HL-60/S4 treated with phorbol 12-myristate 13-acetate at 8.2 ng/mL for 4 days and 3 days (cell line): ENCODE measurements around the gene PSAP.

Experiments
- in situ Hi-C: fragments of 300-500 bp; cut with MboI; formaldehyde crosslinking; loops from 2 replicates; pipeline ENCODE4 v1.15.0; 2022; ENCODE audit warnings: low sequenced_read_pairs

Gene PSAP

GRCh38 chr10:71829896-71830295 lies 21.2 kb downstream of the PSAP start:
- in situ Hi-C loops, result no loop called here

DNA sequence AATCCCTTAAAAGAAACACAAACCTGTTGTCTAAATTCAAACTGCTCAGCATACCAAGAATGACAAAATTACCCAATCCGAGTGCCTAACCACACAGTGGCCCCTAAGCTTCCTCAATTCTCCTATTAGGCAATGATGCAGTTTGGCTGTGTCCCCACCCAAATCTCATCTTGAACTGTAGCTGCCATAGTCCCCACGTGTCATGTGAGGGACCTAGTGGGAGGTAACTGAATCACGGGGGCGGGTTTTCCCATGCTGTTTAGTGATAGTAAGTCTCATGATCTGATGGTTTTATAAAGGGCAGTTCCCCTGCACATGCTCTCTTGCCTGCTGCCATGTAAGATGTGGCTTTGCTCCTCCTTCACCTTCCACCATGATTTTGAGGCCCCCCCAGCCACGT lies 21.9 kb downstream of the PSAP start:
- in situ Hi-C loops, result no loop called here

DNA sequence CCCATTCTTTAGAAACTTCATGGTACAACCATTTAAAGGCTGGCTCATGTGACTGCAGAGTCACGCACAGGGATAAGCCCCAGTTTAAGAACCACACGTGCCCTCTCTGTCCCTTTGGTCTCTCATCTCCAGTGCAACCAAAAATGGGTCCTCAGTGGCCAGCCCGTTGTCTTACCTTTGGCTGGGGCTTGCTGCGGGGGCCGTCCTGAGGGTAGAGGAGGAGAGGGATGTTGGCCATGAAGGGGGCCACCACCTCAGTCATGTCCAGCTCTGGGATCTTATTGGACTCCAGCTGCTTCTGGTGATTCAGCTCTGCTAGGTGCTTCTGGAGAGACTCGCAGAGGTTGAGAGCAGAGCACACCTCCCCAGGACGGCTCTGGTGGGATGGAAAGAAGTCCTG lies 22.3 kb downstream of the PSAP start:
- in situ Hi-C loops, result no loop called here

GRCh38 chr10:71827852-71828251 lies 23.2 kb downstream of the PSAP start:
- in situ Hi-C loops, result no loop called here

DNA sequence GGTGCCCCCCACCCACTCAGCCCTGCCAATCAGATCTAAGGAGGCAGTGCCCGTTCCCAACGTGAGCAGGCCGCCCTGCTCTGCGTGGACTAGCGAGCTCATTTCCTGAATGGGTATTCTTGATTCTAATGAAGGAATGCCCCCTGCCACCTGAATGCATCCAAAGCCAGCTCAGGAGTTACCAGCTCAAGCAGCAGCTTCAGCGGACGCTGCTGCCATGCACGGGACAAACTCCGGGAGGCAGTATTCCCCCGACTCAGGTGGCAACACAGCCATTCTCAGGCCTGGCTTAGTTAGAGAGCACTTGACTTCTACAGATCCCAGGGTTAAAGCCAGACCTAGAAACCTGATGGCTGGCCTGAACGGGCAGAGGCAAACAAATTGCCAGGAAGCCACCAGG lies 25.8 kb downstream of the PSAP start:
- in situ Hi-C loops, result no loop called here

DNA sequence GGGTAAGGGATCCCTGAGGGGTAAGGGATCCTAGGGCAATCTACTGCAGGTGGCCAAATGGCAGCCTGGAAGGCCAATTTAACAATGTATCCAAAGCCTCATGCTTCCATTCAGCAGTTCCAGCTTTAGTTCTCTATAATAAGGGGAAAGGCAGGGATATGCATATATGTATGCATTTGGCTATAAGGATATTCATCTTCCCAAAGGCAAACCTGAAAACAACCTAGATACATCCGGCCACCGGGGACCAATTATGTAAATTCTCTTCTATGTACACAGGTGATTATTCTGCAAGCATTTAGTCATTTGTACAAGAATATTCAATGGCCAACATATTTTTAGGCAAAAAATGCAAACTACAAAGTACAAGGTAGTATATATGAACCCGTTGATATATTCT lies 26.7 kb downstream of the PSAP start:
- in situ Hi-C loops, result no loop called here

- in situ Hi-C loops, result no loop called here
Observed at GRCh38 chr10:71823356-71823755, 27.7 kb downstream of the PSAP start.

- in situ Hi-C loops, result no loop called here
Observed at GRCh38 chr10:71821909-71822763, 28.9 kb downstream of the PSAP start.

- in situ Hi-C loops, result no loop called here
Observed at GRCh38 chr10:71820966-71821365, 30.1 kb downstream of the PSAP start.

- in situ Hi-C loops, result no loop called here
Observed at GRCh38 chr10:71819985-71820384, 31.1 kb downstream of the PSAP start.

DNA sequence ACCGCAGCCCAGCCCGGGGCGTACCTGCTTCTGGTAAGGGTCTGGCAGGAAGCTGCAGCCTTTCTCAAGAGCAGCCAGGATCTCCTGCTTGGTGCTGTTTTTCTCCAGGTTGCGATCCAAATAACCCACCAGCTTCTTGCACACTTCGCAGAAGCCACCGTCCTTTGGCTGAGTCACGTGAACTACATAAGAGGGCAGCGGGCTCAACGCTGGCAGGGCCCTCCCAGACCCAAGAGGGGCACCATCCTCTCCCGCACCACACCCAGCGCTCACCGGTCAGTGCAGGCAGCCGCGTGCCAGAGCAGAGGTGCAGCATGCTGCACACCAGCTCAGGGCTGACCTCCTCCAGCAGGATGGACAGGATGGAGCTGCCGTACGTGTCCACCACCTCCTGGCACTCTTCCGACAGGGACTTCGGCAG lies 31.6 kb downstream of the PSAP start:
- in situ Hi-C loops, result no loop called here

GRCh38 chr10:71818674-71819260 lies 32.3 kb downstream of the PSAP start:
- in situ Hi-C loops, result no loop called here

- in situ Hi-C loops, result no loop called here
Observed at GRCh38 chr10:71817831-71818655, 33.0 kb downstream of the PSAP start.

DNA sequence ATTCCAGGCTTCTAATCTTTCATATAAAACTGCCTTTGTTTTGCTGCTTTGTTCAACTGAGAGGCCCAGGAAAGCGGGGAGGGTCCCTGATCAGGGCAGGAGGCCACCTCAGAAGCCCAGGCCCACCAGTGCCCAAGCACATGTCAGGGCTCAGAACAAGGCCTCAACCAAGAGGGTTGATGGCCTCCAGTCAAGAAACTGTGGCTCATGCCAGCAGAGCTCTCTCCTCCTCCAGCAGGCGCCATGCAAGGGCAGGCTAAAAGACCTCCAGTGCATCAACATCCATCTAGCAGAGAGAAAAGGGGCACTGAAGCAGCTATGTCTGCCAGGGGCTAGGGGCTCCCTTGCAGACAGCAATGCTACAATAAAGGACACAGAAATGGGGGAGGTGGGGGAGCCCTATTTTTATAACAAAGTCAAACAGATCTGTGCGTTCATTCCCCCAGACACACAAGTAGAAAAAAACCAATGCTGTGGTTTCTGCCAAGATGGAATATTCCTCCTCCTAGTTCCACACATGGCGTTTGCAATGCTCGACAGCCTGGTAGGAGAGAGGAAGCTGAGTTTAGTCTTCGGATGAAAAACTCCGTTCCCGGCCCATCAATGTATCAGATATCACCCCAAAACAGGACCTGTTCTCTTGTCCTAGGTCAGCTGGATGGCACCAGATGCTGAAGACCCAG lies 34.0 kb downstream of the PSAP start:
- in situ Hi-C loops, result no loop called here

DNA sequence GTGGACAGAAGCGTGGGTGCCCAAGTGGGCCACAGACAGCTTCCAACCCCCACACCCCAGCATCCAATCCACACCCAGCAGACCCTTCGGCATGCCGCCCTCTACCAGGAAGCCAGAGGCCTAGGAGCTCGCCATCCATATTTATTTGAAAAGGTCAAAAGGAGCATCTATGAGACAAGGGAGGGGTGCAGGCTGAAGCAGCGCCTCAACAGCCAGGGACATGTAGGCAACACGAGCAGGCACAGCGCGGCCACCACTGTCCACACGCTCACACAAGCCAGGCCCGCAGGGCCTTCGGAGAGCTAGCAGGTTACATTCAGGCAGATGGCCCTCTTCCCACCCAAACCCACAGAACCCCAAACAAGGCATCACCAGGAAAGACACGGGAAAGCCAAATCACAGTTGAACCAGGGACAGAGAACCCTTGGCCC lies 34.6 kb downstream of the PSAP start:
- in situ Hi-C loops, result no loop called here

DNA sequence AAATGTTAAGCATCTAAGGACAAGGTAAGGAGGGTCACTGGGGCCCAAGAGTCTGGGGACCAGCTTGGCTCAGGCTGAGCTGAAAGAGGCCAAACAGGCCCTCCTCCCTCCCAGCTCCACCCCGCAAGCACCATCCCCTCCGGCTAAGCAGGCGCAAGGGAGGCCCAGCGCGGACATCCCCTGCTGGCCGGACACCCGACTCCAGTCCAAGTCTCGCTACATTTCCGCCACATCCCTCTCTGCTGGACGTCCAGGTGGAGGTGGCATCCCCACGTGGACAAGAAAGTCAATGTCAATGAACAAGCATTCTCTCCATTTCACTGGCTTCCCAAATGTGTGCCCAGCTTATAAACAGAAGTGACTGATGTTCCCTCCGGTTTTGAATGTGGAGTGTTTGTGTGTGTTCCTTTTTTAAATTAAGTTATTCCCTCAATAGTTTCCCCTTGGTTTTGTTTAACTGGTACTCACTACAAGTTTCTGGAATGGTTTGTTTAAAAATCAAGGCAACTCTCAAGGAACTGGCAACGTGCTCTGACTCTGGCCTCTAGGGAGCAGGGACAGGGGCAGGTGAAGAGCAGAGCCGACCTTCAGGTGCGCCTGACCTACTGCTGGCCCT lies 35.4 kb downstream of the PSAP start:
- in situ Hi-C loops, result no loop called here

DNA sequence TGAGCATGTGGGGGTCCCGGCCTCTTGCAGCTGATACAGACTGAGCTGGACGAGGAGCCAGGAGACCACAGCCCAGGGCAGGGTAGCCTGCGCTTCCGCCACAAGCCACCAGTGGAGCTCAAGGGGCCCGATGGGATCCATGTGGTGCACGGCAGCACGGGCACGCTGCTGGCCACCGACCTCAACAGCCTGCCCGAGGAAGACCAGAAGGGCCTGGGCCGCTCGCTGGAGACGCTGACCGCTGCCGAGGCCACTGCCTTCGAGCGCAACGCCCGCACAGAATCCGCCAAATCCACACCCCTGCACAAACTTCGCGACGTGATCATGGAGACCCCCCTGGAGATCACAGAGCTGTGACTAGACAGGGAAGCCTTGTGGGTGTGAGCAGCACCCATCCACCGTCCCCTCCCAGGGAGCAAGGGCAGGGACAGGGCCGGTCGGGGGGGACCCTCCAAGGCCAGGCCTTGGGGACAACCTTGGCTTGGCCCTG lies 36.1 kb downstream of the PSAP start:
- in situ Hi-C loops, result no loop called here

DNA sequence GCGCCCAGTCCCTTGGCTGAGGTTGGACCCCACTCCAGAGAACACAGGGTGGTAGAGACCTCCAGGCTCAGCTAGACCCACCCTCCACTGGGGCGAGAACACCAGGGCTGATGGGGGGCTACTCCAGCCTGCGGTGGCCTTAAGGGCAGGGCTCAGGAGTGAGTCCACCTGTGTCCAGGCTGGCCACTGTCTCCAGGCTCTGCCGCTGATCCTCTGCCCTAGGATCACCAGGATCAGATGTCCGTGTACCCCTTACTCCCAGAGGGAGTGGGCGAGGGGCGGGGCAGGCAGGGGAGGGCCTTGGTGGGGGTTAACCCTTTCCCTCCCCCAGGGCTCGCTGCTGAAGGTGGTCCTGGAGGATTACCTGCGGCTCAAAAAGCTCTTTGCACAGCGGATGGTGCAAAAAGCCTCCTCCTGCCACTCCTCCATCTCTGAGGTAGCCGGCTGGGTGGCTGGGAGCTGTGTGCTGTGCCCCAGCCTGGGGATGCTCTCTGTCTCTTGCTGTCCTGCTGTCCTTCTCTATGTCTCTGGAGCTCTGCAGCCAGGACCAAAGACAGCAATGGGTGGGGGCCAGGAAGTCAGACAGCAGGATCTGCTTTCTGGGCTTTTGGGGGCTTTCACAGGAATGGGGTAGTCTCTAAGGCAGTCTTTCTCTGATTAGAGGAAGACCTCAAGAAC lies 38.0 kb downstream of the PSAP start:
- in situ Hi-C loops, result no loop called here

DNA sequence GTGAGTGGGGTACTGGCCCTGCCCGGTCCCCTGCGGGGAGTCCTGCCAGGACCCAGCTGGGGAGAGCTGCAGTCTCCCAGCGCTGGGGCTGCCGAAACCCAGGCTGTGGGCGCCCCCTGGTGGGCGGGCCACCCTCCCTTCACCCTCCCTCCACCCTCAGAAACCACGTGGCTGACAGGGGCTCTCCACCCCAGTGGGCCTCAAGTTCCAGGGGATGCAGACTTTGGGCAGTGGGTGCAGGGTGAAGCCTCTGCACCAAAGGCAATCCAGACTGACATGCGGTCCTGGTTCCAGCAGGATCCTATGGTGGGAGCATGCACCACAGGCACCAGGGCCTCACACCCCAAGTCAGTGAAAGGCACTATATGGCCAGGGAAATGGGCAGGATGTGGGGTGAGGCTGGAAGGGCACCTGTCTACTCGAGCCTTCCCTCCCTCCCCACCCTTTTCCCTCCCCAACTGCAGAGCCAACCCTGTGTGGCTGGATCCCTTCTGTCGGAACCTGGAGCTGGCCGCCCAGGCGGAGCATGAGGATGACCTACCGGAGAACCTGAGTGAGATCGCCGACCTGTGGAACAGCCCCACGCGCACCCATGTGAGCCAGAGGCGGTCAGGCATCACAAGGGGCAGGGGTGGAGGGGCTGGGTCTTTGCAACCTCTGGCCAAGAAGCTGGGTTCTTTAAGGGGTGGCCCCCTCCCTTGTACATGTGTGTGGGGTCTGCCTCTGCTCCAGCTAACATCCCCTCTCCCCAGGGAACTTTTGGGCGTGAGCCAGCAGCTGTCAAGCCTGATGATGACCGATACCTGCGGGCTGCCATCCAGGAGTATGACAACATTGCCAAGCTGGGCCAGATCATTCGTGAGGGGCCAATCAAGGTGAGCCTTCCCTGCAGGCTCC lies 38.8 kb downstream of the PSAP start:
- in situ Hi-C loops, result no loop called here
